Smooth muscle cell (in vitro differentiated cells): Measurements from ENCODE around the gene PTPRCAP. TPM values are rescaled to one million over a fixed set of nuclear protein-coding genes. Genes with fewer than 3 reads are reported as not detected.
"Not testable (repeated sequence)": the region's sequence is repeated elsewhere in the genome, so short reads cannot be mapped to it uniquely, and the experiment has no call there.

Source experiments
- DNase-seq: peaks from one replicate; lab custom pipeline; 2025; ENCODE audit not compliant: unreplicated experiment; lab: John Stamatoyannopoulos, UW
- H2AFZ ChIP-seq: fragments of 200-600 bp; sonication (generic); 2 replicates; pipeline ENCODE4 v1.6.0; 2016; ENCODE audit warnings: antibody characterized with exemption, low read depth, mild to moderate bottlenecking
- H3F3A ChIP-seq: fragments of 200-600 bp; sonication (generic); 2 replicates; pipeline ENCODE4 v1.6.0; 2017; ENCODE audit warnings: antibody characterized with exemption, low read depth
- H3K27ac ChIP-seq: fragments of 200-600 bp; sonication (generic); 2 replicates; pipeline ENCODE4 v1.5.1; 2016; ENCODE audit warnings: low read depth, mild to moderate bottlenecking
- H3K27me3 ChIP-seq: fragments of 200-600 bp; sonication (generic); 2 replicates; pipeline ENCODE4 v1.6.1; 2016; ENCODE audit warnings: low read depth, mild to moderate bottlenecking
- H3K36me3 ChIP-seq: fragments of 200-600 bp; sonication (generic); 2 replicates; pipeline ENCODE4 v1.5.1; 2016; ENCODE audit warnings: low read depth
- H3K4me1 ChIP-seq: fragments of 200-600 bp; sonication (generic); 2 replicates; pipeline ENCODE4 v1.5.1; 2016; ENCODE audit warnings: low read depth
- H3K4me2 ChIP-seq: fragments of 200-600 bp; sonication (generic); 2 replicates; pipeline ENCODE4 v1.6.0; 2016; ENCODE audit warnings: mild to moderate bottlenecking
- H3K4me3 ChIP-seq: fragments of 200-600 bp; sonication (generic); 2 replicates; pipeline ENCODE4 v1.5.1; 2016; ENCODE audit warnings: mild to moderate bottlenecking
- H3K79me2 ChIP-seq: fragments of 200-600 bp; sonication (generic); 2 replicates; pipeline ENCODE4 v1.6.0; 2016; ENCODE audit warnings: low read depth, mild to moderate bottlenecking
- H3K9ac ChIP-seq: fragments of 200-600 bp; sonication (generic); 2 replicates; pipeline ENCODE4 v1.6.0; 2016; ENCODE audit warnings: low read depth
- H3K9me3 ChIP-seq: fragments of 200-600 bp; sonication (generic); replicated peaks from 2 replicates; pipeline ENCODE4 v1.5.1; 2016; ENCODE audit warnings: low read depth
- H4K20me1 ChIP-seq: fragments of 200-600 bp; sonication (generic); 2 replicates; pipeline ENCODE4 v1.6.0; 2016; ENCODE audit warnings: low read depth
- CTCF ChIP-seq: fragments of 200-600 bp; sonication (generic); IDR thresholded peaks from 2 replicates; pipeline ENCODE4 v1.5.1; 2017; ENCODE audit warnings: borderline replicate concordance, mild to moderate bottlenecking, antibody characterized with exemption; ENCODE audit not compliant: insufficient read depth, poor library complexity, severe bottlenecking
- WGBS: methylation state at CpG from one replicate; pipeline ENCODE4 v1.1.7; 2016; ENCODE audit warnings: low lambda C conversion rate; 5-methylcytosine and 5-hydroxymethylcytosine counted together
- polyA plus RNA-seq: library from polyadenylated mRNA; unstranded; fragments of >200 nt; fragmentation: Nextera tagmentation; extraction: Ambion mirVana; gene quantifications from 2 replicates; pipeline ENCODE4 v1.2.1, GENCODE V29; 2016
- total RNA-seq: library from RNA; depleted of rRNA; stranded (reverse); fragments of >200 nt; gene quantifications from 2 replicates; pipeline ENCODE4 v1.2.3, GENCODE V29; 2014

PTPRCAP gene
- total and polyA plus RNA-seq, 2 experiments from 2014 or later = 1.1 TPM; not detected in 1

DNA sequence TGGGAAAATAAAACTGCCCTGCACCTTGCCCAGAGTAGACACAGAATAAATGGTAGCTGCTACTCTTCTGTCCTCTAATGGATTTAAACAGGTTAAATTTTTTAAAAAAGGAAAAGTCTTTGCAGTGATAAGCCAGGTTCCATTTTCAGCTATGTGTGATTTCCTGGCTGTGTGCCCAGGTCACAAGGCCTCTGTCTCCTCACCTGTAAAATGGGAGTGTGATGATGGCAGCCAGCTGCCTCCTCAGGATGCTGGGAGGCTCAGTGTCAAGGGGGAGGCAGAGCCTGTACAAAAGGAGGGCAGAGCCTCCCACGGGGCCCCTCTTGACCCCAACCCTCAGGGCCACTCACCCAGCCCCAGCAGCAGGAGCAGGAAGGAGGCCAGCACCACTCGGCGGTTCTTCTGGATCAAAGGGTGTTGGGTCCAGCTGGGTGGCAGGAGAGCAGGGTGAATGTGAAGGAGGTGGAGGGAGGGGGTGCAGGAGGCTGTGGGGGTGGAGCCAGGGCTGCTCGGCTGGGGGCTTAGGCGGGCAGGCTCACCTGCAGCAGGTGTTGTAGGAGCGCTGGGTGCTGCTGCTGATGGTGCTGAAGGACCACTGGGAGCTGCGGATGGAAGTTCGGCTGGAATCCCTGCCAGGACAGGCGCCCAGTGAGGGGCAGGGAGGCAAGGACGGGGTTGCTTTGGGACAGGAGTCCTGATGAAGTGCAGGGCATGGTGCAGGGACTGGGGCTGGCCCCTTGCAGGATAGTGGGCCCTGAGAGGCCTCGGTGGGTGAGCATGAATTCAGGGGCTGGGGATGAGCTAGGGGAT, 29.7 kb upstream of the PTPRCAP start:
- H4K20me1 ChIP-seq = no peaks in the 10 kb centered on the region
- peaks cover 4% of the 10 kb centered on the region for H3K4me1 ChIP-seq
- no peak for DNase-seq
- no peak overlapping the region for H3K9ac ChIP-seq
- peaks cover 4% of the 10 kb centered on the region for H3K79me2 ChIP-seq
- no peak overlapping the region for H2AFZ ChIP-seq
- peak overlapping the region; percentile 92 for H3K4me2 ChIP-seq
- no peak overlapping the region for H3K4me3 ChIP-seq
- no peaks in the 10 kb centered on the region for H3K27me3 ChIP-seq
- no peak for TF ChIP-seq CTCF
- no peaks in the 10 kb centered on the region for H3K9me3 ChIP-seq
- H3F3A ChIP-seq = no peaks in the 10 kb centered on the region
- no peak overlapping the region for H3K27ac ChIP-seq
- WGBS = 95% methylated on average over 11 of the region's 11 CpGs
- H3K36me3 ChIP-seq = no peaks in the 10 kb centered on the region

DNA sequence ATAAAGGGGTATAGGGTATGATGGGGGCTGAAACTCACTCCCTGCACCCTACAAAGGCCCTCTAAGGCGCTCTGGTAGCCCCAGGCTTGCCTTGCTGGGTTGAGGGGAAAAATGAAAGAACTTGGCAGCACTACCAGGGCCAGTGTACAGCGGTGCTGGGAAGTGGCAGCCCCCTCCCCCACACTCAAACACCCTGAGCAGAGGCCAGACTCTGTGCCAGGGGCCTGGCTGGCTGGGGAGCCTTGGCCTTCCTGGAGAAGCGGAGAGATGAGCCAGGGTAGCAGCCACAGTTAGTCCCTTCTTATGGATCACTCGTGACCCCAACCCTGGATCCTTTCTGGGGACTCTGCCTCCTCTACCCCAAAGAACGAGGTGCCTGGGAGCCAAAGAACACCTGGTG, 28.9 kb upstream of the PTPRCAP start:
- over 99% methylated on average over 5 of the region's 5 CpGs for WGBS
- Histone ChIP-seq H3K36me3 (no peaks in the 10 kb centered on the region), H2AFZ (no peak overlapping the region), H3K9ac (no peak overlapping the region), H3K4me2 (no peak overlapping the region), H3K4me3 (no peak overlapping the region), H3K79me2 (peaks cover 4% of the 10 kb centered on the region), H3F3A (peaks cover under 1% of the 10 kb centered on the region), H3K9me3 (no peaks in the 10 kb centered on the region), H3K27ac (no peak overlapping the region), H3K4me1 (peaks cover 4% of the 10 kb centered on the region), H4K20me1 (no peaks in the 10 kb centered on the region), H3K27me3 (no peaks in the 10 kb centered on the region)
- no peak for DNase-seq
- TF ChIP-seq CTCF = no peak

GRCh38 chr11:67465530-67465929, 28.0 kb upstream of the PTPRCAP start:
- H3F3A ChIP-seq, H3K36me3 ChIP-seq, H3K9me3 ChIP-seq, H3K4me1 ChIP-seq, H2AFZ ChIP-seq, H3K79me2 ChIP-seq, DNase-seq, H3K27me3 ChIP-seq, H4K20me1 ChIP-seq: not testable (repeated sequence)
- H3K9ac ChIP-seq = peak overlapping the region; percentile 77
- H3K27ac ChIP-seq = peak overlapping the region; percentile 92
- H3K4me3 ChIP-seq = peak overlapping the region; percentile 50
- 92% methylated on average over 2 of the region's 2 CpGs for WGBS
- H3K4me2 ChIP-seq = peak overlapping the region; percentile 86

- H4K20me1 ChIP-seq = no peaks in the 10 kb centered on the region
- H3K4me1 ChIP-seq = peaks cover 4% of the 10 kb centered on the region
- DNase-seq = no peak
- peak overlapping the region; percentile 86 for H3K4me2 ChIP-seq
- no peaks in the 10 kb centered on the region for H3K27me3 ChIP-seq
- H3F3A ChIP-seq = peaks cover 3% of the 10 kb centered on the region
- no peak for TF ChIP-seq CTCF
- no peak overlapping the region for H2AFZ ChIP-seq
- H3K27ac ChIP-seq = peak overlapping the region; percentile 92
- no peaks in the 10 kb centered on the region for H3K36me3 ChIP-seq
- peak overlapping the region; percentile 77 for H3K9ac ChIP-seq
- H3K9me3 ChIP-seq = no peaks in the 10 kb centered on the region
- WGBS = 40% methylated on average over 3 of the region's 3 CpGs
- peak overlapping the region; percentile 50 for H3K4me3 ChIP-seq
- peaks cover 4% of the 10 kb centered on the region for H3K79me2 ChIP-seq
Measured at GRCh38 chr11:67465189-67465510, 27.7 kb upstream of the PTPRCAP start.
